GM10248 (cell line): ENCODE measurements around the gene CCRL2.

Experiments used
- CTCF ChIA-PET: fragments of 300-600 bp; sonication (Branson Sonifier 250); formaldehyde crosslinking; extraction: SDS; loops from one replicate; lab custom pipeline; 2021; ENCODE audit warnings: antibody characterized with exemption; lab: Yijun Ruan, JAX
- POLR2A ChIA-PET: fragments of 350-650 bp; sonication (Branson Sonifier 250); formaldehyde crosslinking; extraction: SDS; loops from one replicate; lab custom pipeline; 2020; ENCODE audit warnings: antibody characterized with exemption; lab: Yijun Ruan, JAX
- DNase-seq: peaks from one replicate; pipeline ENCODE4 v3.0.0; 2012; ENCODE audit errors: extremely low spot score
- CTCF ChIP-seq: IDR thresholded peaks from 2 replicates; pipeline ENCODE4 v1.5.1; 2012; ENCODE audit warnings: mild to moderate bottlenecking, low read depth; ENCODE audit errors: extremely low read depth, missing control alignments, control extremely low read depth

The CCRL2 gene

DNA sequence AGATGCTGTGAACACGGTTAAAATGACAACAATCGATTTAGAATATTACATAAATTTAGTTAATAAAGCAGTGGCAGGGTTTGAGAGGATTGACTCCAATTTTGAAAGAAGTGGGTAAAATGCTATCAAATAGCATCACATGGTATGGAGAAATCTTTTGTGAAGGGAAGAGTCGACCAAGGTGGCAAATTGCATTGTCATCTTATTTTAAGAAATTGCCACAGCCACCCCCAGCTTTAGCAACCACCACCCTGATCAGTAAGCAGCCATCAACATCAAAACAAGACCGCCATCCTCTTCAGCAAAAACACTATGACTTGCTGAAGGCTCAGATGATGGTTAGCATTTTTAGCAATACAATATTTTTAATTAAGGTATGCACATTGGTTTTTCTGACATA, 42.0 kb upstream of the CCRL2 start:
- TF ChIP-seq CTCF = no peak
- ChIA-PET CTCF (interaction anchor here (1.0 to 1.6 kb wide), 4 partner anchors 14 to 89 kb away, joined by 3 to 5 read pairs (median 4); no protein-coding TSS in a partner anchor), POLR2A (no interaction called here)
- DNase-seq = no peak

GRCh38 chr3:46365737-46366524, 41.1 kb upstream of the CCRL2 start:
- TF ChIP-seq CTCF = no peak
- ChIA-PET POLR2A (no interaction called here), CTCF (interaction anchor here (1.3 kb wide), 1 partner anchor 53 kb away, joined by 3 read pairs; no protein-coding TSS in a partner anchor)
- no peak for DNase-seq

GRCh38 chr3:46367811-46368210, 39.2 kb upstream of the CCRL2 start:
- no peak for TF ChIP-seq CTCF
- ChIA-PET POLR2A (no interaction called here), CTCF (interaction anchor here (1.2 to 6.9 kb wide), 8 partner anchors 8 to 429 kb away, joined by 3 to 50 read pairs (median 19); no protein-coding TSS in a partner anchor)
- no peak for DNase-seq

DNA sequence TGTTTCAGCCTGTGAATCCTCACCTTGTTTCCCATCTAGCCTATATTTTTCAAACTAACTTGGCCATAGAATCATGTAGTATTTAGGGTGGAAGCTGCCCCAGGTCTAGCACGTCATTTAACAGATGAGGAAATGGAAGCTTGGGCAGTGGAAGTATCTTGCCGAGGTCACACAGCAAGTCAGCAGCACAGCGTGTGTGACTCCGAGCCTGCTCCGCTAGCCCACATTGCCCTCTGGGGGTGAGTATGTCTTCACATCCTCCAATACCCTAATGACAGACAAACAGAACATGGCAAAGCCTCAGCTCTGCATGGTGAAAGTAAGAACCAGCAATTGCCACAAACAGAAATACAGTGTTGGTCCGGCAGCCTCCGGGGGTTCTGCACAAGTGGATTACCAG, 38.5 kb upstream of the CCRL2 start:
- peak; percentile 59 for DNase-seq
- TF ChIP-seq CTCF = peak; percentile 47
- ChIA-PET POLR2A (no interaction called here), CTCF (interaction anchor here (0.8 to 6.9 kb wide), 17 partner anchors 9 to 1339 kb away, joined by 3 to 50 read pairs (median 7); no protein-coding TSS in a partner anchor)

GRCh38 chr3:46369151-46369550, 37.9 kb upstream of the CCRL2 start:
- no peak for TF ChIP-seq CTCF
- CTCF ChIA-PET = interaction anchor here (0.7 to 6.9 kb wide), 22 partner anchors 9 to 1339 kb away, joined by 3 to 50 read pairs (median 6); partner anchors contain the start of gene CCR1
- POLR2A ChIA-PET = interaction anchor here (1.1 to 1.4 kb wide), 2 partner anchors 9 to 272 kb away, joined by 3 to 4 read pairs; no protein-coding TSS in a partner anchor
- DNase-seq = no peak

DNA sequence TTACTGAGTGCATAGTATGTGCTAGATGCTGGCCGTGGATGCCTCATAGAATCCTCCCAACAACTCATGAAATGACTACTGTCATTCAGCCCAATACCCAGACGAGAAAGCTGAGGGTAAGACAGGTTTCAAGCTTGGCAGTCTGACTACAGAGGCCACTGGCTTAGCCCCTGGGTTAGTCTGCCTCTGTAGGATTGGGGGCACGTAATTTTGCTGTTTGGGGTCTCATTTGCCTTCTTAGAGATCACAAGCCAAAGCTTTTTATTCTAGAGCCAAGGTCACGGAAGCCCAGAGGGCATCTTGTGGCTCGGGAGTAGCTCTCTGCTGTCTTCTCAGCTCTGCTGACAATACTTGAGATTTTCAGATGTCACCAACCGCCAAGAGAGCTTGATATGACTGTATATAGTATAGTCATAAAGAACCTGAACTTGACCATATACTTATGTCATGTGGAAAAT, 37.4 kb upstream of the CCRL2 start:
- CTCF ChIA-PET = interaction anchor here (0.7 to 6.9 kb wide), 23 partner anchors 8 to 1340 kb away, joined by 3 to 50 read pairs (median 6); partner anchors contain the start of gene CCR1
- DNase-seq = no peak
- POLR2A ChIA-PET = interaction anchor here (1.1 to 1.4 kb wide), 2 partner anchors 10 to 272 kb away, joined by 3 to 4 read pairs; no protein-coding TSS in a partner anchor
- TF ChIP-seq CTCF = no peak
